CD14-positive monocyte (primary cell): Measurements from ENCODE around the gene AKAP3. TPM values are rescaled to one million over a fixed set of nuclear protein-coding genes. Genes with fewer than 3 reads are reported as not detected.

Experiments used
- DNase-seq, 3 donors: peaks; one replicate each; pipeline ENCODE4 v3.0.0-alpha.2; 2011 to 2022
- H2AFZ ChIP-seq: 2 replicates; pipeline ENCODE4 v1.6.0; 2012; ENCODE audit warnings: mild to moderate bottlenecking, low read depth, low read length, inconsistent platforms; ENCODE audit not compliant: insufficient read depth, poor library complexity, severe bottlenecking
- H3K27ac ChIP-seq, 2 donors: 1 replicate in 1 of 2; 2 replicates in 1 of 2; pipeline ENCODE4 v1.5.1; 2012 to 2013; ENCODE audit warnings: low read length in 2 of 2, control low read depth in 1 of 2, inconsistent platforms in 1 of 2, low read depth in 1 of 2, mild to moderate bottlenecking in 1 of 2
- H3K27me3 ChIP-seq, 2 donors: one replicate each; pipeline versions ENCODE4 v1.6.0 to v1.6.1; 2011 to 2013; ENCODE audit warnings: low read length in 2 of 2; ENCODE audit not compliant: control insufficient read depth in 2 of 2, insufficient read depth in 2 of 2
- H3K36me3 ChIP-seq, 2 donors: replicated peaks in 1 of 2; 1 replicate in 1 of 2; 2 replicates in 1 of 2; pipeline versions ENCODE4 v1.5.1 to v1.6.1; 2012 to 2013; ENCODE audit warnings: low read length in 2 of 2, control low read depth in 1 of 2, inconsistent platforms in 1 of 2, mild to moderate bottlenecking in 1 of 2; ENCODE audit not compliant: insufficient read depth in 2 of 2, control insufficient read depth in 1 of 2
- H3K4me1 ChIP-seq, 2 donors: 1 replicate in 1 of 2; 2 replicates in 1 of 2; pipeline versions ENCODE4 v1.5.1 to v1.6.1; 2012 to 2013; ENCODE audit warnings: low read length in 2 of 2, control low read depth in 1 of 2, inconsistent platforms in 1 of 2, mild to moderate bottlenecking in 1 of 2, moderate library complexity in 1 of 2; ENCODE audit not compliant: insufficient read depth in 2 of 2, control insufficient read depth in 1 of 2
- H3K4me2 ChIP-seq: replicated peaks from 2 replicates; pipeline ENCODE3; 2012; ENCODE audit warnings: low read length, moderate library complexity, mild to moderate bottlenecking; ENCODE audit not compliant: poor library complexity, severe bottlenecking; ENCODE audit errors: extremely low read depth
- H3K4me3 ChIP-seq, 3 experiments: fragments of 200-600 bp in 1 of 3; sonication (generic) in 1 of 3; replicated peaks in 1 of 3; 1 replicate in 2 of 3; 2 replicates in 1 of 3; pipeline ENCODE4 v1.5.1; 2011 to 2013; ENCODE audit warnings: low read length in 3 of 3, mild to moderate bottlenecking in 3 of 3, control low read depth in 2 of 3, low read depth in 2 of 3, inconsistent platforms in 1 of 3, moderate library complexity in 1 of 3
- H3K79me2 ChIP-seq: 2 replicates; pipeline ENCODE4 v1.6.0; 2012; ENCODE audit warnings: mild to moderate bottlenecking, control low read depth, inconsistent platforms, low read length, moderate library complexity; ENCODE audit not compliant: insufficient read depth
- H3K9ac ChIP-seq: 2 replicates; pipeline ENCODE4 v1.6.0; 2017; ENCODE audit warnings: low read length, mild to moderate bottlenecking; ENCODE audit not compliant: insufficient read depth, poor library complexity, severe bottlenecking
- H3K9me3 ChIP-seq, 2 donors: replicated peaks in 1 of 2; 1 replicate in 1 of 2; 2 replicates in 1 of 2; pipeline versions ENCODE4 v1.5.1 to v1.6.1; 2012 to 2013; ENCODE audit warnings: low read length in 2 of 2, control low read depth in 1 of 2; ENCODE audit not compliant: control insufficient read depth in 1 of 2, insufficient read depth in 1 of 2
- H4K20me1 ChIP-seq: 2 replicates; pipeline ENCODE4 v1.6.0; 2012; ENCODE audit warnings: mild to moderate bottlenecking, low read length, control low read depth, moderate library complexity; ENCODE audit not compliant: insufficient read depth
- H3K27ac Mint-ChIP-seq, 7 donors: one replicate each; pipeline ENCODE4 v1.8.0; 2020; ENCODE audit warnings: mild to moderate bottlenecking in 7 of 7, mixed read lengths in 7 of 7, moderate library complexity in 6 of 7, inconsistent platforms in 2 of 7
- H3K27me3 Mint-ChIP-seq, 3 donors: one replicate each; pipeline ENCODE4 v1.8.0; 2021 to 2022; ENCODE audit warnings: low read depth in 3 of 3, mild to moderate bottlenecking in 3 of 3, mixed read lengths in 3 of 3, moderate library complexity in 3 of 3, inconsistent platforms in 1 of 3
- H3K36me3 Mint-ChIP-seq, 2 donors: one replicate each; pipeline ENCODE4 v1.8.0; 2020; ENCODE audit warnings: mixed read lengths in 2 of 2, inconsistent platforms in 1 of 2, mild to moderate bottlenecking in 1 of 2
- H3K4me1 Mint-ChIP-seq: one replicate; pipeline ENCODE4 v1.8.0; 2020; ENCODE audit warnings: mild to moderate bottlenecking, mixed read lengths
- H3K4me3 Mint-ChIP-seq, 2 donors: one replicate each; pipeline ENCODE4 v1.8.0; 2020; ENCODE audit warnings: mild to moderate bottlenecking in 2 of 2, mixed read lengths in 2 of 2, moderate library complexity in 1 of 2
- H3K9me3 Mint-ChIP-seq, 7 donors: one replicate each; pipeline ENCODE4 v1.8.0; 2020 to 2022; ENCODE audit warnings: mixed read lengths in 7 of 7, mild to moderate bottlenecking in 6 of 7, moderate library complexity in 6 of 7, inconsistent platforms in 2 of 7
- CTCF ChIP-seq: fragments of 200-600 bp; IDR thresholded peaks from one replicate; pipeline ENCODE4 v1.8.0; 2022; ENCODE audit warnings: antibody characterized with exemption, mild to moderate bottlenecking
- WGBS: methylation state at CpG from one replicate; pipeline ENCODE4 v1.1.5; 2013; ENCODE audit warnings: missing lambda C conversion rate; ENCODE audit not compliant: insufficient coverage; 5-methylcytosine and 5-hydroxymethylcytosine counted together
- intact Hi-C, 2 donors: fragments of 100-400 bp; cut with micrococcal nuclease; formaldehyde crosslinking; loops; one replicate each; pipeline versions ENCODE4 v1.15.0 to v1.15.1; 2023
- polyA minus RNA-seq: library from RNA; depleted of rRNA, polyadenylated mRNA; stranded (reverse); fragments of >200 nt; gene quantifications from 2 replicates; pipeline ENCODE4 v1.2.3, GENCODE V29; 2012
- polyA plus RNA-seq, 3 donors: library from polyadenylated mRNA; depleted of rRNA in 1 of 3; unstranded in 2 of 3; stranded (reverse) in 1 of 3; fragments of 300-500 nt in 2 of 3; fragments of >200 nt in 1 of 3; fragmentation: Illumina TruSeq in 2 of 3; gene quantifications; 1 replicate in 2 of 3; 2 replicates in 1 of 3; pipeline ENCODE4 v1.2.3, GENCODE V29; 2012 to 2021
- total RNA-seq, 12 experiments: library from RNA in 1 of 12; stranded (reverse) in 1 of 12; fragments of 120-200 nt in 1 of 12; gene quantifications; one replicate each; pipeline ENCODE4 v1.2.4 and lab custom pipeline; 2013 to 2026; ENCODE audit warnings: mixed read lengths in 6 of 12, inconsistent platforms in 1 of 12

Gene AKAP3
- total RNA-seq (2013) = 0.44 TPM
- polyA plus RNA-seq = under 1 TPM in 1 of 3 donors, not detected in 2; 0.08 TPM
- not detected in 2 replicates for polyA minus RNA-seq
- total RNA-seq (lab: John Stamatoyannopoulos, UW) = 0 to 2.3 (median 0.13) reads per million in 11 experiments

GRCh38 chr12:4648501-4649357 lies at the start of gene AKAP3, which contains the start of gene NDUFA9:
AKAP3 (minus strand) TSS chr12:4649051; CDS start chr12:4638196, 10,855 bp downstream.
NDUFA9 (plus strand) TSS chr12:4649114; CDS start chr12:4649127, 13 bp downstream.
- Histone ChIP-seq H3K4me3 (peak within 1 kb of the TSS; percentile 80 to 100 (median 90)), H3K36me3 (peaks cover 2 to 16% of the 10 kb centered on the region in 2 donors), H3K4me1 (peaks cover 17 to 20% of the 10 kb centered on the region in 2 donors), H2AFZ (peak within 1 kb of the TSS; percentile 91), H4K20me1 (peaks cover 20% of the 10 kb centered on the region), H3K79me2 (peaks cover 49% of the 10 kb centered on the region), H3K9me3 (no peaks in the 10 kb centered on the region), H3K27me3 (no peaks in the 10 kb centered on the region), H3K9ac (peak within 1 kb of the TSS; percentile 86), H3K4me2 (peak within 1 kb of the TSS; percentile 95), H3K27ac (peak within 1 kb of the TSS; percentile 61 to 95)
- WGBS = under 1% methylated on average over 36 of the region's 39 CpGs
- intact Hi-C loops = loop anchor here in 1 of 2 donors (10.0 kb wide), 1 partner anchor 324 kb away; the partner anchor contains the start of gene TIGAR
- peak; percentile 59 to 69 (median 66) for DNase-seq
- Mint-ChIP-seq H3K4me1 (peaks cover 32% of the 10 kb centered on the region), H3K27ac (peak within 1 kb of the TSS; percentile 85 to 97 (median 94)), H3K9me3 (peaks cover 0 to 2% (median 0%) of the 10 kb centered on the region in 7 donors), H3K36me3 (peaks cover 0 to 8% of the 10 kb centered on the region in 2 donors), H3K4me3 (peak within 1 kb of the TSS; percentile 94), H3K27me3 (peaks cover 6 to 15% (median 10%) of the 10 kb centered on the region in 3 donors)
- no peak for TF ChIP-seq CTCF

- H3K27ac ChIP-seq = no peak overlapping the region
- H3K9ac ChIP-seq = no peak overlapping the region
- peaks cover 33 to 68% of the 10 kb centered on the region in 2 donors for H3K36me3 ChIP-seq
- Mint-ChIP-seq H3K4me1 (no peaks in the 10 kb centered on the region), H3K27ac (peak overlapping the region in 1 of 7 donors; percentile 3), H3K4me3 (no peak overlapping the region), H3K36me3 (peaks cover 50 to 69% of the 10 kb centered on the region in 2 donors), H3K9me3 (peaks cover 0 to 9% (median 1%) of the 10 kb centered on the region in 7 donors), H3K27me3 (peaks cover 0 to 1% (median 0%) of the 10 kb centered on the region in 3 donors)
- H3K4me2 ChIP-seq = no peak overlapping the region
- TF ChIP-seq CTCF = no peak
- no peak overlapping the region for H2AFZ ChIP-seq
- intact Hi-C loops = no loop called here
- DNase-seq = no peak
- no peaks in the 10 kb centered on the region for H3K79me2 ChIP-seq
- no peaks in the 10 kb centered on the region for H4K20me1 ChIP-seq
- H3K4me3 ChIP-seq = no peak overlapping the region
- H3K9me3 ChIP-seq = no peaks in the 10 kb centered on the region
- no peaks in the 10 kb centered on the region for H3K4me1 ChIP-seq
- 100% methylated on average over 5 of the region's 5 CpGs for WGBS
- no peaks in the 10 kb centered on the region for H3K27me3 ChIP-seq
These were observed 41.9 kb upstream of the AKAP3 start for GRCh38 chr12:4690760-4691159.
